GM18519 (cell line): ENCODE results near the gene PHTF1.
"Not testable (repeated sequence)": the region's sequence is repeated elsewhere in the genome, so short reads cannot be mapped to it uniquely, and the experiment has no call there.

Source experiments
- ATAC-seq: cut with Tn5 transposase; IDR thresholded peaks from one replicate; pipeline ENCODE4 v1.9.1; 2021; ENCODE audit warnings: mild to moderate bottlenecking, moderate library complexity; ENCODE audit not compliant: unreplicated experiment, low FRiP score

Gene PHTF1

GRCh38 chr1:113780374-113781146 is 21.3 kb upstream of the PHTF1 start:
- no peak for ATAC-seq

GRCh38 chr1:113779542-113779941 is 20.3 kb upstream of the PHTF1 start:
- no peak for ATAC-seq

- no peak for ATAC-seq
Observed at GRCh38 chr1:113777561-113777960, 18.3 kb upstream of the PHTF1 start.

- ATAC-seq = no peak
Observed at GRCh38 chr1:113770031-113770430, 10.7 kb upstream of the PHTF1 start.

- no peak for ATAC-seq
Observed at GRCh38 chr1:113769601-113769970, 10.3 kb upstream of the PHTF1 start.

- no peak for ATAC-seq
Observed at GRCh38 chr1:113768916-113769600, 9.8 kb upstream of the PHTF1 start.

- ATAC-seq = no peak
Observed at GRCh38 chr1:113765306-113766230, 6.3 kb upstream of the PHTF1 start.

GRCh38 chr1:113763661-113764060 is 4.4 kb upstream of the PHTF1 start:
- no peak for ATAC-seq

GRCh38 chr1:113761937-113762336 is 2.7 kb upstream of the PHTF1 start:
- no peak for ATAC-seq

GRCh38 chr1:113760102-113761080 is 1.1 kb upstream of the PHTF1 start:
- ATAC-seq = no peak

GRCh38 chr1:113758631-113759332 is 504 bp downstream of the PHTF1 start:
- ATAC-seq = peak; percentile 45

GRCh38 chr1:113756461-113756860 is 2.8 kb downstream of the PHTF1 start:
- ATAC-seq = no peak

- not testable (repeated sequence) for ATAC-seq
Observed at GRCh38 chr1:113753333-113753732, 6.0 kb downstream of the PHTF1 start.

- ATAC-seq = no peak
Observed at GRCh38 chr1:113751516-113751915, 7.8 kb downstream of the PHTF1 start.

- no peak for ATAC-seq
Observed at GRCh38 chr1:113751114-113751513, 8.2 kb downstream of the PHTF1 start.

GRCh38 chr1:113749402-113749801 is 9.9 kb downstream of the PHTF1 start:
- no peak for ATAC-seq

GRCh38 chr1:113747376-113747775 is 11.9 kb downstream of the PHTF1 start:
- no peak for ATAC-seq

GRCh38 chr1:113745425-113745824 is 13.9 kb downstream of the PHTF1 start:
- ATAC-seq = no peak

GRCh38 chr1:113744114-113744513 is 15.2 kb downstream of the PHTF1 start:
- ATAC-seq = no peak
